ENCODE data around the gene MCRIP2.

DNA sequence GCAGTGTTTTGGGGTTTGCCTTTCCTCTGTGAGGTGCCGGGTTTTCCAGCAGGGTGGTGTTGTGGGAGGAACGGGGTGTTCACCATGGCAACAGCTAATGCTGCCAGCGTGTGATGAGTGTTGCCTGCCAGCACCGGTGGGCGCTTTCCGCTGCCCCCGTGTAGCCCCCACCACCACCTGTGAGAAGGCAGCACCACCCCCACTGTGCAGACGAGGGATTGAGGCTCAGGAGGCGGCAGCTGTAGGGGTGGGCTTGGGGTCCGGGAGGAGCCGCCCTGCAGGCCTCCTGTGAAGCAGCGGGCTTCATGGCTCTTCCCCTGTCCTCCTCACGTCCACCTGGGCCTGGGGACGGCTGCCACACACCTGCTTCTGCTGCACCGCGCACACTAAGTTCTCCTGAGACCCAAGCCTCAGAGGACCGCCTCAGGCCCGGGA lies 46.5 kb upstream of the MCRIP2 start:
- TF ChIP-seq, protein P1, sequence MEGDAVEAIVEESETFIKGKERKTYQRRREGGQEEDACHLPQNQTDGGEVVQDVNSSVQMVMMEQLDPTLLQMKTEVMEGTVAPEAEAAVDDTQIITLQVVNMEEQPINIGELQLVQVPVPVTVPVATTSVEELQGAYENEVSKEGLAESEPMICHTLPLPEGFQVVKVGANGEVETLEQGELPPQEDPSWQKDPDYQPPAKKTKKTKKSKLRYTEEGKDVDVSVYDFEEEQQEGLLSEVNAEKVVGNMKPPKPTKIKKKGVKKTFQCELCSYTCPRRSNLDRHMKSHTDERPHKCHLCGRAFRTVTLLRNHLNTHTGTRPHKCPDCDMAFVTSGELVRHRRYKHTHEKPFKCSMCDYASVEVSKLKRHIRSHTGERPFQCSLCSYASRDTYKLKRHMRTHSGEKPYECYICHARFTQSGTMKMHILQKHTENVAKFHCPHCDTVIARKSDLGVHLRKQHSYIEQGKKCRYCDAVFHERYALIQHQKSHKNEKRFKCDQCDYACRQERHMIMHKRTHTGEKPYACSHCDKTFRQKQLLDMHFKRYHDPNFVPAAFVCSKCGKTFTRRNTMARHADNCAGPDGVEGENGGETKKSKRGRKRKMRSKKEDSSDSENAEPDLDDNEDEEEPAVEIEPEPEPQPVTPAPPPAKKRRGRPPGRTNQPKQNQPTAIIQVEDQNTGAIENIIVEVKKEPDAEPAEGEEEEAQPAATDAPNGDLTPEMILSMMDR (IDR thresholded peaks at IDR 0.05): no peak
- TF ChIP-seq POLR2A (IDR thresholded peaks at IDR 0.05): no peak

Data from adrenal gland (tissue), 5 donors.